GM21619 (cell line): ENCODE data around the gene TLE4.
A peak's percentile ranks its signal among the peaks of the same experiment; 100 is the strongest.
"Not testable (repeated sequence)": the region's sequence is repeated elsewhere in the genome, so short reads cannot be mapped to it uniquely, and the experiment has no call there.

Source experiments
- ATAC-seq: cut with Tn5 transposase; IDR thresholded peaks from one replicate; pipeline ENCODE4 v1.9.1; 2021; ENCODE audit not compliant: unreplicated experiment

Gene TLE4

DNA sequence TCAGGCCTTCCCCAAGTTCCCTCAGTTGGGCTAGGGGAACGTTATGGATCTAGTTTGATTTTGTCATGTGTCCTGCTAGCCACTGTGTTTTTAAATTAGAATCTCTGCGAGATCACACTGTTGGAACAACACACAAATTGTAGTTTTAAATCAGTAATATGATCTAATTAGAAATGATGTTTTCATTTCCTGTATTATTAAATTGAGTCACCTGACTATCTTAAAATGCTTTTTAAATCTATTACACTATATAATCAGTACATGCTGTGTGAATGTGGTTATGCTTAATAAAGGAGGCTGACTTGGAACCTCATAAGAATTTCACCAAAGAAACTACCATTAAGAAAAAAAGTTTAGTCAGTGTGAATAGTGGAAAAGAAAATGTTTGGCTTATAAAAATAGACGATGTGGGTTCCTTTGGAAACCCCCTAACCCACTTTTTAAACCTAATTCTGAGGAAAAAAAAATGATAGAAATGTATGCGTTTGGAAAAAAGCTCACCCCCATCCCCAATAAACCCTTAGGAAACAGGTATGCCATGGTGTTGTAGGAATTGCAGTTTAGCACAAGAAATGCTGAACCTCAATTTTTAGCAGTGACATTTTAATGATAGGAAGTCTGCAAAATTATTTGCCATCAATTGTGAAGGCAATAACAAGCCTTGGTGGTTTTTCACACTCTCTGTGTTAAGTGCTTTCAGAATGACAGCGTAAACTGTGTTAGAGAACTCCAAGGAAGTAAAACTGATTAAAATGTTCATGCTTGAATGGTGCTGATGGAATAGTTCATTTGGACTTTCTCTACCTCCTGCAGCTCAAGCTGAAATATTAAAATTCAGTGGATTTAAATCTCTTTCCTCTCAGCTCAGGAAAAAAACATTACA, 59.0 kb downstream of the TLE4 start:
- peak; percentile 82 for ATAC-seq

DNA sequence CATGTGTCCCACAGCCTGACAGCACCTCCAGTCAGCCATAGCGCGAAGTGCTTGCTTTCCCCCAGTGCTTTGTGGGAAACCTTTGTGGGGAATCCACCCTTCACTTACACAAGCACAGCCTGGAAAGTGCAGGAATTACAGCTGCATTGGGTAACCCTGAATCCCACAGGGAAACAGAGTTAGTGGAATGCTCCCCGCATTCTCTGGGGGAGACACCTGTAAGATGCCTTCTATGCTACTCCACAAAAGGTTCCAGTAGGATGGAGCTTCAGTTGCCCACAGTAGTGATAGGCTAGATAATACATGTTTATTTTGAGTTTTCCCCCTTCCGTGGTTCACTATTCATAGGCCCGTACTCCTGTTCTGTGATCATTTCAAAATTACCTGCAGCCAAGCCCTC, 60.3 kb downstream of the TLE4 start:
- no peak for ATAC-seq

DNA sequence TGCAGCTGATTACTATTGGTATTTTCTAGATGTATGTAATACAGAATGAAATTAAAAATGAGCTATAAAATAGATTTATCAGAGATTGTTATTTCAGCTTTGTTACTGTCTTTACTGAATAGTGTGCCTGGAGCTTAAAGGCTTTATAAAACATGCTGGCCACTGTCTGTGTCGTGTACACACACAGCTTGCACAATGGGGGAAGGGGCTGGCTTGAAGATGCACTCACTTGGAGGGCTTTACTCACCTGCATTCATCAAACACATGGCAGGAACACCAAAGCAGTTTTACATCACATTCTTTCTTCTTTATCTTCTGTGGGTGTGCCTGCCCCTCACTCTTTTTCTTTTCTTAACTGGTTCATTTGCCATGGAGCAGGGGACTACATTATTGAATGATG, 60.9 kb downstream of the TLE4 start:
- ATAC-seq, result no peak

DNA sequence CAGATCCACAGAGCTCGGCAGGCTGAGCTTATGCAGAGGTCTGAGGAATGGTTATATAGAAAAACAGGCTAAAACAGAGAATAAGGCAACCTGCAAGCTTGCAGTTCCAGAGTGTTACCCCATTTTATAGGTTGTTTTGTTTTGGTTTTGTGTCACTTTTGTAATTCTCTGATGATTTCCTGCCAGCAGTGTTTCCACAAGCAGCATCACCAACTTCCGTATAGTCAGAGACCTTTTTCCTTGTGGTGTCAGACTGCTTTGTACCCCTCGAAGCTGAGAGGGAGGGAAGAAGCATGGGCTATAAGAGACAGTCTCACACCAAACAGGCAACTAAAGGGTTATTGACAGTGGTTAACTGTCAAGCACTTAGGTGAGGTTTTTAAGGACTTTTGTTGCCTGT, 61.8 kb downstream of the TLE4 start:
- ATAC-seq, result no peak

DNA sequence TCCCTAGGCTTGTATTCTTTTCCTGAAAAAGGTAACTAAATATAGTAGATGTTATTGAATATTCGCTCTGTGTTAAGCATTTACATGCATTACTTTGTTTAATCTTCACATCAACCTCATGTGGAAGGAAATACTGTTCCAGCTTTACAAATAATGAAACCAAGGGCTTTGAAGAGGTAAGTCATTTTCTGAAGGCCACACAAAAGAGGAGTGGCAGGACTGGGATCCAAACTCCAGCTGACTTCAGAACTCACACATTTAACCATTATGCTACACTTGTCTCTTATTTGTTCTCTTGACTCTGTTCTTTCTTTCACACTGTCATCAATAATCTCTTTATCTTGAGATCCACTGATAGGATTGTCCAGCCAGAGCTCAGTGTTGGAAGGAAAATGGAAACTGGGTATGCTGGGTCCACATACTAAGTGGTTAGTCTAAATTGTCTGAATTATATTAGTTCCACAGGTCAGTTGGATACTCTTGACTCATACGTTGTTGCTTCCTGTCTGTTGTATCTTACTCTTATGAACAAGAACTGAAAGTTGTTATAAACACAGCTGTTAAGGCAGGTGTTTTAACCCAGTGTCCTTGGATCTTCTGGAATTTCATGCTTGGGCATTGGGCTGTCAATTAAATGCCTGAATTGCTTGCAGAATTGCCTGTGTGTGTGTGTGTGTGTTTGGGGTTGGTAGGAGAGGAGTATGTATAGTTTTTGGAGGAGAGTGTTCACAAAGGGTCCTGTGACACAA, 65.6 kb downstream of the TLE4 start:
- no peak for ATAC-seq

DNA sequence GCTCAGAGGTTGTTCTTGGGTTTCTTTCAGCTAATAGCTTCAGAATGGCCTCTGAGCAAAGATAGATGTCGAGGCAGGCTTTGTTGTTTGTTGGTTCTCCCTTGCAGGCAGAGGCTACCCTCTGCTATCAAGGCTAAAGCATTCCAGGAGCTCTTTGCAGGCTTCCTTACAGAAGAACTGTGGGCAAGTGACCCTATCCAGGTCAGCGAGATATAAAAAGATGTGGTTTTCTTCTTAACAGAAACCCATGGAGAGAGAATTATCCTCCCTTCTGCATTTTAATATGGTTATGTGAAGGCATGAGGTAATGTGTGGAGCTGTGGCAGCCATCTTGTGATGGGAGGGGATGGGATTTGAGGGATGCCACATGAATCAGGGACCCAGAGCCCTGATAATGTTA, 67.0 kb downstream of the TLE4 start:
- no peak for ATAC-seq

DNA sequence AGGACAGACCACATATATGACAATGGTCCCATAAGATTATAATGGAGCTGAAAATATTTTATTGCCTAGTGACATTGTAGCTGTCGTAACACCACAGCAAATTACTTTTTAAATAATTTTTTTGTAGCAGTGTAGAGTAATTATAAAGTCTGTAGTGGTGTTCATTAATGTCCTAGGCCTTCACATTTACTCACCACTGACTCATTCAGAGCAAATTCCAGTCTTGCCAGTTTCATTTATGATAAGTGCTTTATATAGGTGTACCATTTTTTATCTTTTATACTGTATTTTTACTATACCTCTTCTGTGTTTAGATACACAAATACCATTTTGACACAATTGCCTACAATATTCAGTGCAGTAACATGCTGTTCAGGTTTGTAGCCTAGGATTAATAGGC, 67.6 kb downstream of the TLE4 start:
- no peak for ATAC-seq

DNA sequence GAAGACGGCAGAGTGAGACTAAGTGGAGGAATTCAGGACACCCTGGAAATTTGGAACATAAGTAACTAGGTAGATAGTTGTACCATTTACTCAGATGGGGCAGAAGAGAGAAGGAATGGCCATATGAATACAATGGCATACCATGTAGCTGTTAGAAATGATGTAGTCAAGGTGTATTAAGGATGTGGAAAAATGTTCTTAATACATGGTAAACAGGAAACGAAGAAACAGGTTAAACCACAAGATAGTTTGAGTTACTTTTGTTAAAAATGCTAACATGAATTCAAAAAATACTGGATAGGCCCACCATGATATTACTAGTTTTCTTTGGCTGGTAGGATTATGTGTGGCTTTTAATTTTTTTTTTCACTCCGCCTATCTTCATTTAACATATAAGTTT, 68.3 kb downstream of the TLE4 start:
- not testable (repeated sequence) for ATAC-seq

DNA sequence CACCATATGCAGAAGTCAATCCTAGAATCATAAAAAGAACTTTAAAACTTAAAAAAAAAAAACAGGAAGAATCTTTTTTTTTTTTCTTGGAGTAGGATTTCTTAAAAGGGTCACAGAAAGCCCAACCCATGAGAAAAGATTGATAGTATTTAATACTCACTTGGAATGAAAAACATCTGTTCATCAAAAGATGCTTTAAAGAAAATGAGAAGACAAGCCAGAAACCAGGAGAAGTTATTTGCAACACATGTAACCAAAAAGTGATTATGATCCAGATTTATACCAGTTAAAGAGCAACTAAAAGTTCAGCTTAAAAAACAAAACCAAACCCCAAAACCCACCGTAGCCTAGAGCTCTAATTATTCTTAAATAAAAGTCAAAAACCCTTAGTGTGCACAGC, 69.3 kb downstream of the TLE4 start:
- no peak for ATAC-seq

DNA sequence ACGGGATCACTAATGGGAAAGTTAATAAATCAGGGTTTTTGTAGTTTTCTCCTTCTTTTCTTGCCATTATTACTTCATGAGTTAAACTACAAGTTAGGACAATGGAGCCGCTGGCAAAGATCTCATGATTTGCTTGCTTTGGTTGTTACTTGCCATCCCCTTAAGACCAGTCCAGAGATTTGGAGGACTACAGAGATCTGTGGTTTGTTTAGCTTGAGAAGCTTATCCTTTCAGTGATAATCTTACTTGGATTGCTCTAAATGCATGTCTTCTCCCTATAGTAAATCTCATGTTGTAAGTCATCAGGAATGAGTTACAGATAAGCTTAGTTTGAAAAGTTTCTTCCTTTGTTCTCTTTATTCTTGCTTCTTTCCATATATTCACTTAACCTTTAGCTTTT, 70.9 kb downstream of the TLE4 start:
- no peak for ATAC-seq

DNA sequence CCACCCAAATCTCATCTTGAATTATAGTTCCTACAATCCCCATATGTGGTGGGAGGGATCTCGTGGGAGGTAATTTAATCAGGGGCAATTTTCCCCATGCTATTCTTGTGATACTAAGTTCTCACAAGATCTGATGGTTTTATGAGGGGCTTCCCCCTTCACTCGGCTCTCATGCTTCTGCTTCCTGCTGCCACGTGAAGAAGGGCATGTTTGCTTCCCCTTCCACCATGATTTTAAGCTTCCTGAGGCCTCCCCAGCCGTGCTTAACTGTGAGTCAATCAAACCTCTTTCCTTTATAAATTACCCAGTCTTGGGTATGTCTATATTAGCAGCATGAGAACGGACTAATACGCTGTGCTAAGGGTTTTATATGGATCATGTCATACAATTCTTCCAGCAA, 72.3 kb downstream of the TLE4 start:
- no peak for ATAC-seq

DNA sequence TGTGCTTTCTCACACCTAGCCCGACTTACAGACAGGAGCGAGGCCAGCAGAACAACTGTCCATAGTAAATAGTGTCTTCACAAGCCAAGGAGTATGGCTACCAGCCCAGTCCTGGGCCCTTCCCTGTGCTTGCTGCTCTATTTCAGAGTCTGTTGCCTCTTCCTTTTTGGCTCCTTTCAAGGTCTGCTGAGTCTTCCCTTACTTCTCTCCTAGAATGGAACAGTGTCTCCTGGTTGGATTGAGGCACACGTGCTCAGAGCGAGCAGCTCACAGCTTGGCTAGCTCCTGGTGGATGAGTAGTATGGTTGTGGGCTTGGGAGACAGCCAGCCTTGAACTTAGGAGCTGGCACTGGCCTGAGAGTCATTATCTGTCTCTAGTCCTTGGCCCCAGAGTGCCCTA, 72.8 kb downstream of the TLE4 start:
- ATAC-seq, result no peak

DNA sequence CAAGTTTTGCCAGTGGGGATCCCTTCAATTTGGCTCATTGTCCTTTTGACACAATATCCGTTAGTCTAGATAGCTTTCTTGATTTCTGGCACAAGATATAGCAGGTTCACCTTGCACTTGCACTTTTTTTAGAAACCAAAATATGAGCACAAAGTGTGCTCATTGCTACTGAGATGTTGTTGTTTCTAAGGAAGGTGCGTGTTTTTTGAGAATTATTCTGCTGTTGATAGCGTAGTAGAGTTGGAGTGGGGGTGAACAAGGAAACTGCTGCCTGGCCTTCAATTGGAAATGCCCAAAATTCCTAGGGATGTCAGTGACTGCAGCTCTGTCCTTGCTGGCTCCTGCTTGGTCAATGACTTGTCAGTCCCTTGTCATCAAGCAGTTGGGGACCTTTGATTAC, 73.3 kb downstream of the TLE4 start:
- ATAC-seq, result no peak

DNA sequence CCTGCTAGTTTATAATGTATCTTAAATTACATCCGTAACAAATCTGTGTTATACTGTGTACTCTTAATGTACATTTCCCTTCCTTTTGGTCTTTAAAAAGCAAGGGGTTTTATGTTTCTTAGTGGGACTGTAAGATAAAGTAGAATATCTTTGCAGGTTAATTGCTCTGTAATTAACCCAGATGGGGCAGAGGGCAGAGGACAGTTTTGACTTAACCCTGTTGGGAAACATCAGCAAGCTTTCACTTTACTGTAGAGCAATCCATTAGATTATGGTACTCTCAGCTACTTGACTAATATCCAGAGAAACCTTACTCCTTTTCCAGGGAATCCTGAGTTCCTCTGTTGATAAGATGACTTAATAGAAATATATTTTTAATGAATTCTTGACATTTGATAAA, 74.3 kb downstream of the TLE4 start:
- ATAC-seq, result no peak

DNA sequence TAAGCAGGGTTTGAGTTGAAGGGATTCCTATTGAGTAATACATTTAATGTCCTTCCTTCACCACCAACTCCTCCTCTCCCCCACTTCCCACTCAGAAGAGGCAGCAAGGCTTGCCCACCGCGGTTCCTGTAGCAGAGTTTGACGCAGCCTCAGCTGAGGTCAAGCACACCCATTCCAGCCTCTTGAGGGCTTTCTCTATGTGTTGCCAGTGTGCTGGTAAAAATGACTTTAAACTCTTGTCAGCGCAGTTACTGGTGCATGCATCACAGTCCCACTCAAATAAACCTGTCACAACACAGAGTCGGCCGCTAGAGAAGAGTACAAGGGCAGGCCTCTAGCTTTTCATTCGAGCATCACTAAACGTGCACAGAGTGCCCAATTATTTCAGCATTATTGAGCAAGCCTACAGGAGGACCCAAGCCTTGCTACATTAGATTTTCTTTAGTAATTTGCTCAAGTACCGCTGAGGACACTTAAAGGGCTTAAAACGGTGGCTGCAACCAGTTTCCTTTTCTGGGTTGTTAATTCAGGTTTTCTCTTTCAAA, 79.6 kb downstream of the TLE4 start:
- no peak for ATAC-seq

DNA sequence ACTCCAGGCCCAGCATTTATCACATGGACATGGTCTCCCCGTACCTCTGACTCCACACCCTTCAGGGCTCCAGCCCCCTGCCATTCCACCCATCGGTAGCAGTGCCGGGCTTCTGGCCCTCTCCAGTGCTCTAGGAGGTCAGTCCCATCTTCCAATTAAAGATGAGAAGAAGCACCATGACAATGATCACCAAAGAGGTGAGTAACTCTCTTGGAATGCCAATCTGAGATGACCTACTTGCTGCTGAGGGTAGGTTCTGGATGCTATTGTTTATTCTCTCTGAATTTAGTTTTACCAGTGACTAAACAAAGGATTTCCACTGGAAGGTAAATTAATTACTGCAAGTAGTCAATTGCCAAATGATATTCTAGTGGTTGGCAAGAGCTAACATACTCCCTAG, 80.8 kb downstream of the TLE4 start:
- no peak for ATAC-seq

DNA sequence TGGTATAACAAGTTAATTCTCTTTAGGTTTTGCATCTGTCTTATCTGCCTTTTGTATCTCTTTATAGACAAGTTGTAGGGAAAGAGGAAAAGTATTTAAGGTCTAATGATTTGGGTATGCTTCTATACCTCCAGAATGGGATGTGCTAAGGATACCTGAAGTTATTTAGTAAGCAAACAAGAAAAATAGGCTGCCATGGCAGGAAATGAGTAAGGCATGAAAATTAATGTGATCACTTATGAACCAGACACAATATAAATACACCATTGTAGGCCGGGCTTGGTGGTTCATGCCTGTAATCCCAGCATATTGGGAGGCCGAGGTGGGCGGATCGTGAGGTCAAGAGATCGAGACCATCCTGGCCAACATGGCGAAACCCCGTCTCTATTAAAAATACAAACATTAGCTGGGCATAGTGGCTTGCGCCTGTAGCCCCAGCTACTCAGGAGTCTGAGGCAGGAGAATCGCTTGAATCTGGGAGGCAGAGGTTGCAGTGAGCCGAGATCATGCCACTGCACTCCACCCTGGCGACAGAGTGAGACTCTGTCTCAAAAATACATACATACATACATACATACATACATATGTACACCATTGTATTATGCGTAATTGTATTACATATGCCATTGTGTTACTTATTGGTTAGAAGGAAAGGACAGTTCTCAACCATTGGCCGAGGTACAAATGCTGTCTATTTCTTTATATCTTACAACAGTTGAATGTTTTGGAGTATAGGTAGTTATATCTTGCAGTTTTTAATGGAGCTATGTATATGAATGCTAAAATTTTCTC, 83.0 kb downstream of the TLE4 start:
- not testable (repeated sequence) for ATAC-seq

DNA sequence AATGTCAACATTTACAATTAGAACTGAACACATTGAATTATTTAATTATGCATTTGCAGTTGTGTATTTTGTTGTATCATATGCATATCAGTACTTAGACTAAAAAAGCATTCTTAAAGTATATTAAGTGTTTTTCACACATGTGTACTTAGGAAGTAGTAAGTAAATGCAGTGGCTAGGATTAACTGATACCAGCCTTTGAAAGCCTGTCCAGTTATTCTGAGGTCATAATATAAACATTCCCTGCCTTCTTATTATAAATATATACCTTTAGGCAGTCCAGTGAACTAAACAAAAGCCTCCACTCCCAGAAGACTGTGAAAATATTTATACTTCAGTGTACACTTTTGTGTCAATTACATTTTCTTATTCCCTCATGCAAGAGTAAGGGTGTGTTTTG, 83.8 kb downstream of the TLE4 start:
- no peak for ATAC-seq

DNA sequence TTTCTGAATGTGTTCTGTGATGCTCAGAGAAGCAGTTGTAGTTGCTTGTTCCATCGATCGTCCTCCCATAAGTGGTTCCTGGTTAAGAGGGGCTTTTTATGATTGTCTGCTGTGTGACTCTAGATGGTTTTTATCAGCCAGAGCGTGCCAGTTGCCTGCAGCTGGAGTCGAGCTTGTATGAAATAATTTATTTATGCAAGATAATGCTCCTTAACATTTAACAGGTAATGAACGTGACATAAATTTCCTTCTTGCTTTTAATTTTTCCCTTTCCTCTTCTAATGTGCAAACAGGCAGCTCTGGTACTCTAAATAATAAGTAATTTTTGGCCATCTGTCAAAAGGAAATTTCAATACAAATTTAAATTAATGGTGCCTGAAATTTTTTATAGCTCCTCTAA, 84.4 kb downstream of the TLE4 start:
- ATAC-seq, result no peak

DNA sequence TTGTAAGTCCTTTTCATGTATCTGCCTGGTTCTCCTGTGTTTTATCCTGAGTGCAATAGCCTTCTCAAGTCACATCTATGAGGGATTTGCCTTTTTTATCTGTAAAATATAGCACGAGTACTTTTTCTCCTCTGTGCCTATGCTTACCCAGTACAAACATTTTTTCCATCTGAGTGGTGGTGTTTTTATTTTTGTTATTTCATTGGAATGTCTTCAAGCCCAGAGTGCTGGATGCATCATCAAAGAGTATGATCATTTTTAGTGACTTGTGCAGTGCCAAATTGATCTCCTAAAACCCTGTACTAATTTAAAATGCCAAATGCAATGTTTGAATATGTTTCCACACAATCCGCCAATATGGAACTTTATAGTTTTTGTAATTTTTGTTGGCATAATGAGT, 86.1 kb downstream of the TLE4 start:
- ATAC-seq, result no peak

DNA sequence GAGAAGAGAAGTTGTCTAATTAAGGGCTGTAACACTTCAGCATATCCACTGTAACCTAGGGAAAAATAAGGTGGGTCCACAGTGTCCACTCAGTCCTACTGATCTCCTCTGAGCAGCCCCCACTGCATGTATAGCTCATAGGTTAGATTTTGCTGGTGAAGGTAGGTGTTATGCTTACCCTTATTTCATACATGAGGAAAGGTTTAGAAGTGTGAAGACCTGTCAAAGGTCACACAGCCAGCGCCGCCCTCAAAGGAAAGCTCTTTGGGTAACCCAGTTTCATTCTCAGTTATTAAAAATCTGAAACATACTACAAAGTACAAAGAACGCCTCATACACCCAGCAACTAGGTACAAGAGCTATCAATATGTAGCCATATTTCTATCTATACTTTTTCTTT, 87.2 kb downstream of the TLE4 start:
- ATAC-seq, result no peak
